IMR-90 (cell line): Measurements from ENCODE around the gene SEPTIN2. TPM values are rescaled to one million over a fixed set of nuclear protein-coding genes. Genes with fewer than 3 reads are reported as not detected.

Experiments
- ATAC-seq: fragments of 200-7000 bp; cut with Tn5 transposase; 2 replicates; pipeline ENCODE4 v1.9.1; 2020; ENCODE audit warnings: low read depth, mild to moderate bottlenecking, moderate library complexity
- BruUV-seq: library from RNA; stranded (reverse); fragments of 400-500 nt; replicated peaks from 2 replicates; lab custom pipeline; 2021; lab: Mats Ljungman, UMichigan
- CTCF ChIA-PET: fragments of 300-600 bp; formaldehyde crosslinking; extraction: SDS; loops from one replicate; lab custom pipeline; 2021; ENCODE audit warnings: antibody characterized with exemption; lab: Yijun Ruan, JAX
- POLR2A ChIA-PET: fragments of 300-600 bp; sonication (Branson Sonifier 250); formaldehyde crosslinking; loops from one replicate; lab custom pipeline; 2022; ENCODE audit warnings: antibody characterized with exemption; ENCODE audit not compliant: unreplicated experiment; lab: Charles Lee
- DNase-seq: peaks from one replicate; pipeline ENCODE4 v3.0.0; 2013
- H2AFZ ChIP-seq: replicated peaks from 2 replicates; pipeline ENCODE3; 2013; ENCODE audit warnings: low read length, mild to moderate bottlenecking; ENCODE audit not compliant: poor library complexity
- H2AK5ac ChIP-seq: 2 replicates; pipeline ENCODE4 v1.6.1; 2013; ENCODE audit warnings: low read depth, low read length, inconsistent platforms
- H2AK9ac ChIP-seq: replicated peaks from 2 replicates; pipeline ENCODE3; 2013; ENCODE audit warnings: mild to moderate bottlenecking, low read depth, low read length, moderate library complexity; ENCODE audit not compliant: poor library complexity
- H2BK120ac ChIP-seq: 2 replicates; pipeline ENCODE4 v1.6.1; 2013; ENCODE audit warnings: low read depth, low read length, inconsistent platforms
- H2BK15ac ChIP-seq: 3 replicates; pipeline ENCODE4 v1.6.1; 2013; ENCODE audit warnings: low read depth, low read length, inconsistent platforms
- H2BK20ac ChIP-seq: 2 replicates; pipeline ENCODE4 v1.6.1; 2013; ENCODE audit warnings: low read depth, mild to moderate bottlenecking, inconsistent platforms, low read length, moderate library complexity
- H2BK5ac ChIP-seq: 2 replicates; pipeline ENCODE4 v1.6.1; 2013; ENCODE audit warnings: mild to moderate bottlenecking, low read depth, low read length, inconsistent platforms; ENCODE audit not compliant: poor library complexity, severe bottlenecking
- H3K14ac ChIP-seq: replicated peaks from 2 replicates; pipeline ENCODE4 v1.6.1; 2013; ENCODE audit warnings: low read depth, low read length, inconsistent platforms
- H3K18ac ChIP-seq: 2 replicates; pipeline ENCODE4 v1.6.1; 2013; ENCODE audit warnings: low read depth, low read length, control low read depth
- H3K23ac ChIP-seq: 2 replicates; pipeline ENCODE4 v1.6.1; 2013; ENCODE audit warnings: low read depth, low read length, inconsistent platforms
- H3K27ac ChIP-seq: 2 replicates; pipeline ENCODE4 v1.5.1; 2013; ENCODE audit warnings: mild to moderate bottlenecking, control low read depth, low read length; ENCODE audit not compliant: insufficient read depth
- H3K27me3 ChIP-seq: 2 replicates; pipeline ENCODE4 v1.6.1; 2013; ENCODE audit warnings: low read length; ENCODE audit not compliant: control insufficient read depth, insufficient read depth
- H3K36me3 ChIP-seq: 2 replicates; pipeline ENCODE4 v1.6.1; 2013; ENCODE audit warnings: low read length, mixed read lengths; ENCODE audit not compliant: control insufficient read depth, insufficient read depth
- H3K4ac ChIP-seq: 2 replicates; pipeline ENCODE4 v1.6.1; 2013; ENCODE audit warnings: low read depth, low read length, inconsistent platforms
- H3K4me1 ChIP-seq: 2 replicates; pipeline ENCODE4 v1.6.1; 2013; ENCODE audit warnings: low read length, mixed read lengths; ENCODE audit not compliant: control insufficient read depth, insufficient read depth
- H3K4me2 ChIP-seq: 2 replicates; pipeline ENCODE4 v1.6.1; 2013; ENCODE audit warnings: low read depth, mild to moderate bottlenecking, control low read depth, low read length, moderate library complexity
- H3K4me3 ChIP-seq: 2 replicates; pipeline ENCODE4 v1.5.1; 2013; ENCODE audit warnings: low read depth, mild to moderate bottlenecking, control low read depth, low read length, moderate library complexity; ENCODE audit not compliant: insufficient read depth
- H3K56ac ChIP-seq: 2 replicates; pipeline ENCODE4 v1.6.1; 2013; ENCODE audit warnings: low read length, inconsistent platforms; ENCODE audit not compliant: insufficient read depth; ENCODE audit errors: extremely low read depth
- H3K79me1 ChIP-seq, 2 experiments: 2 replicates each; pipeline ENCODE4 v1.6.1; 2013; ENCODE audit warnings: low read length in 2 of 2, inconsistent platforms in 1 of 2, low read depth in 1 of 2
- H3K9ac ChIP-seq: 2 replicates; pipeline ENCODE4 v1.6.1; 2013; ENCODE audit warnings: low read depth, low read length, control low read depth
- H3K9me1 ChIP-seq: 2 replicates; pipeline ENCODE4 v1.6.1; 2013; ENCODE audit warnings: low read length, inconsistent platforms; ENCODE audit not compliant: insufficient read depth
- H3K9me3 ChIP-seq: 2 replicates; pipeline ENCODE4 v1.6.1; 2013; ENCODE audit warnings: low read length; ENCODE audit not compliant: control insufficient read depth, insufficient read depth
- H4K20me1 ChIP-seq: 2 replicates; pipeline ENCODE4 v1.6.1; 2013; ENCODE audit warnings: low read length, inconsistent platforms; ENCODE audit not compliant: insufficient read depth
- H4K5ac ChIP-seq: 2 replicates; pipeline ENCODE4 v1.6.1; 2013; ENCODE audit warnings: mild to moderate bottlenecking, low read depth, low read length, control low read depth
- H4K8ac ChIP-seq, 2 experiments: 2 replicates each; pipeline ENCODE4 v1.6.1; 2013; ENCODE audit warnings: low read depth in 2 of 2, low read length in 2 of 2, control low read depth in 1 of 2, inconsistent platforms in 1 of 2
- H4K91ac ChIP-seq: 2 replicates; pipeline ENCODE4 v1.6.1; 2013; ENCODE audit warnings: low read depth, low read length, inconsistent platforms; ENCODE audit not compliant: insufficient read depth
- BHLHE40 ChIP-seq: fragments of 150-350 bp; IDR thresholded peaks from 2 replicates; pipeline ENCODE4 v1.6.1; 2016; ENCODE audit warnings: mild to moderate bottlenecking, low read depth, low read length
- CEBPB ChIP-seq: IDR thresholded peaks from 2 replicates; pipeline ENCODE4 v1.6.1; 2012; ENCODE audit warnings: low read depth, low read length, improper control_type of control experiment
- ELK1 ChIP-seq: fragments of 150-350 bp; IDR thresholded peaks from 2 replicates; pipeline ENCODE4 v1.6.1; 2016; ENCODE audit warnings: low read depth, mild to moderate bottlenecking, low read length, moderate library complexity, borderline replicate concordance
- FOS ChIP-seq: fragments of 150-350 bp; IDR thresholded peaks from 2 replicates; pipeline ENCODE4 v1.6.1; 2016; ENCODE audit warnings: low read depth, low read length
- MAFK ChIP-seq: IDR thresholded peaks from 2 replicates; pipeline ENCODE4 v1.6.1; 2012; ENCODE audit warnings: low read depth, low read length, improper control_type of control experiment
- NFE2L2 ChIP-seq: fragments of 150-350 bp; IDR thresholded peaks from 2 replicates; pipeline ENCODE4 v1.6.1; 2016; ENCODE audit warnings: low read depth, mild to moderate bottlenecking, low read length
- POLR2A ChIP-seq: IDR thresholded peaks from 2 replicates; pipeline ENCODE4 v1.6.1; 2012; ENCODE audit warnings: mild to moderate bottlenecking, low read depth, low read length
- RAD21 ChIP-seq: IDR thresholded peaks from 2 replicates; pipeline ENCODE4 v1.6.1; 2012; ENCODE audit warnings: low read length, improper control_type of control experiment
- SMC3 ChIP-seq: fragments of 150-350 bp; IDR thresholded peaks from 2 replicates; pipeline ENCODE4 v1.6.1; 2016; ENCODE audit warnings: low read depth, mild to moderate bottlenecking, antibody characterized with exemption, low read length, moderate library complexity
- USF2 ChIP-seq: fragments of 150-350 bp; IDR thresholded peaks from 2 replicates; pipeline ENCODE4 v1.6.1; 2017; ENCODE audit warnings: mild to moderate bottlenecking, antibody characterized with exemption, low read length, low read depth
- WGBS, 2 experiments: methylation state at CpG; one replicate each; pipeline versions ENCODE4 v1.1.5 to v1.1.7; 2013; ENCODE audit warnings: missing lambda C conversion rate in 2 of 2; ENCODE audit not compliant: insufficient read length in 1 of 2; ENCODE audit errors: extremely low coverage in 2 of 2; 5-methylcytosine and 5-hydroxymethylcytosine counted together
- dilution Hi-C: fragments of 300-500 bp; cut with HindIII; formaldehyde crosslinking; loops from one replicate; pipeline ENCODE4 v1.14.3; 2018; ENCODE audit warnings: low sequenced_read_pairs; ENCODE audit not compliant: unreplicated experiment
- in situ Hi-C: fragments of 300-500 bp; cut with MboI; formaldehyde crosslinking; loops from 3 replicates; pipeline ENCODE4 v1.14.3; 2019; ENCODE audit warnings: low sequenced_read_pairs, inconsistent platforms, mixed read lengths
- intact Hi-C: fragments of 100-400 bp; cut with micrococcal nuclease; formaldehyde crosslinking; loops from 2 replicates; pipeline ENCODE4 v1.10.0; 2022
- polyA plus RNA-seq, 3 experiments: library from polyadenylated mRNA; depleted of rRNA; stranded (reverse); fragments of >200 nt; gene quantifications; 2 replicates each; pipeline ENCODE4 v1.2.3, GENCODE V29; 2012; ENCODE audit warnings: low replicate concordance in 1 of 3
- total RNA-seq: library from RNA; depleted of rRNA; stranded (reverse); fragments of >200 nt; gene quantifications from 2 replicates; pipeline ENCODE4 v1.2.3, GENCODE V29; 2012

SEPTIN2 gene
- total and polyA plus RNA-seq, 2 of the 4 experiments (the other 2 are of a cell fraction): 420 to 504 TPM

GRCh38 chr2:241350878-241351639 lies 35.3 kb downstream of the SEPTIN2 start:
- ATAC-seq (no peak), DNase-seq (no peak)
- no peaks in the 10 kb centered on the region for H3K9me3 ChIP-seq
- no peak overlapping the region for H4K5ac ChIP-seq
- 81% methylated on average over 3 of the region's 9 CpGs; no CpG with 5 or more reads in 1 of the 2 experiments for WGBS, 2 experiments
- no peak overlapping the region for H2AK9ac ChIP-seq
- peaks cover 9% of the 10 kb centered on the region; the same call in 1 of the 2 replicates for H3K9me1 ChIP-seq
- H3K4ac ChIP-seq: no peak overlapping the region
- in situ Hi-C loops (no loop called here), intact Hi-C loops (loop anchor here (5.0 kb wide), 1 partner anchor 94 kb away; no protein-coding TSS in a partner anchor), dilution Hi-C loops (no loop called here)
- no peak overlapping the region for H2BK20ac ChIP-seq
- no peak overlapping the region for H2BK5ac ChIP-seq
- ChIA-PET POLR2A (no interaction called here), CTCF (no interaction called here)
- peaks cover 29% of the 10 kb centered on the region for H4K20me1 ChIP-seq
- H2BK15ac ChIP-seq: no peak overlapping the region
- H2AK5ac ChIP-seq: no peak overlapping the region
- H3K27ac ChIP-seq: no peak overlapping the region
- H3K79me1 ChIP-seq: peaks cover 6 to 43% of the 10 kb centered on the region in 2 experiments; a peak in 3 of 4 replicates
- no peak overlapping the region for H3K9ac ChIP-seq
- H3K36me3 ChIP-seq: peaks cover 61% of the 10 kb centered on the region
- no peak overlapping the region for H4K8ac ChIP-seq
- no peak overlapping the region for H3K4me2 ChIP-seq
- H3K18ac ChIP-seq: no peak overlapping the region
- no peak for TF ChIP-seq MAFK
- no peak for TF ChIP-seq CEBPB
- TF ChIP-seq NFE2L2: no peak
- no peak for TF ChIP-seq FOS
- no peak for TF ChIP-seq SMC3
- no peak for TF ChIP-seq ELK1
- no peak for TF ChIP-seq RAD21
- TF ChIP-seq POLR2A: no peak
- TF ChIP-seq USF2: no peak
- TF ChIP-seq BHLHE40: no peak
- H3K4me3 ChIP-seq: no peak overlapping the region
- no peak overlapping the region for H2BK120ac ChIP-seq
- no peak overlapping the region for H2AFZ ChIP-seq
- no peak overlapping the region for H3K23ac ChIP-seq
- H3K14ac ChIP-seq: no peak overlapping the region
- BruUV-seq: no TSS peak
- H3K4me1 ChIP-seq: peaks cover 5% of the 10 kb centered on the region
- no peak overlapping the region for H4K91ac ChIP-seq
- H3K56ac ChIP-seq: no peak overlapping the region
- H3K27me3 ChIP-seq: no peaks in the 10 kb centered on the region
